GM18507 (cell line): Measurements from ENCODE around the gene NEAT1.
A peak's percentile ranks its signal among the peaks of the same experiment; 100 is the strongest.
"Not testable (repeated sequence)": the region's sequence is repeated elsewhere in the genome, so short reads cannot be mapped to it uniquely, and the experiment has no call there.

Source experiments
- DNase-seq: peaks from one replicate; pipeline ENCODE4 v3.0.0; 2011; ENCODE audit warnings: low read depth; ENCODE audit not compliant: insufficient read length; ENCODE audit errors: extremely low spot score
- FAIRE-seq: peaks from 2 replicates; lab custom pipeline; 2011; peaks lifted over from hg19 to GRCh38; lab: Jason Lieb, UNC

Gene NEAT1

GRCh38 chr11:65445101-65445603 is 22.6 kb downstream of the NEAT1 start:
- DNase-seq (no peak), FAIRE-seq (no peak)

GRCh38 chr11:65445604-65446445 is 23.2 kb downstream of the NEAT1 start:
- FAIRE-seq (no peak), DNase-seq (no peak)

- no peak for FAIRE-seq
- DNase-seq, result no peak
Observed at GRCh38 chr11:65446446-65447277, 24.1 kb downstream of the NEAT1 start.

DNA sequence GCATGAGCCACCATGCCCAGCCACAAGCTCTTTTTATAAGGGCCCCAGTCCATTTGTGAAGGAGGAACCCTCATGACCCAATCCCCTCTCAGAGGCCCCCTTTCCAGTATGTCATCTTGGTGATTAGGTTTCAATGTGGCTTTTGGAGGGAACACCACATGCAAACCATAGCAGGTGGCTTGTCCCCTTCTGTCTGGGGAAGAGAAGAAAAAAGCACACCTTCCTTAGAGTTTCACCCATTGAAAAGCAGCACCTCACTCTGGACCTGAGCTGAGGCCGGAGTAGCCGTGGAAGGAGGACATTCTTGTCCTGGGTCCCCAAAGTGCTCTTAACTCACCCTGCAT is 25.4 kb downstream of the NEAT1 start:
- DNase-seq, result no peak
- no peak for FAIRE-seq

DNA sequence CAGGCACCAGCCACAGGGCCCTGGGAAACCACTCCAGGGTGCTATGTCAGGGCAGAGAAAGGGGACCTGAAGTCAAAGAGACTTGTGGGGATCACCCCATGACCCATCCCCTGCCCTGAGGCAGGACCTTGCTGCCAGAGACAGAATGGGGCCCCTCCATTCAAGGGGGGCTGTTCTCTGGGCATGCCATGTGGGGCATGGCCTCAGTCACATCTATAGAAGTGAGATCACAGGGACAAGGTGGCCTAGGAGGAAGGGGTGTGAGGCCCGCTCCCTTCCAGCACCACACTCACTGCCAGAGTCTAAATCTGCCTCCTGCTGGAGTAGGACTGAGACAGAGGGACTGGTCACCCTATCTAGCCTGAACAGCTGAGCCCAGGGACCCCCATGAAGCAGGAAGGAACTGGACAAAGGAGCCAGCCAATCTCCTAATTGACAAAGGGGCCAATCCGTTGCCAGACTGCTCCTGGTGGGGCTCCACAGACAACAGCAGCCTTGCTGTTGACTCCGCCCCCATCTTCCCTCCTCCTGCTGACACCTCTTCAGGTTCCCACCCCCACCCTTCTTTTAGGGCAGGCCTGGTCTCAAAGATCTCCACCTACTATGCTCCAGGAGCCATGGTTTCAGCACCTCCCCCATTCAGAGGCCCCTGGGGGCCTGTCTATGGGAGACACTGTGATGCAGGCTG is 26.0 kb downstream of the NEAT1 start:
- no peak for FAIRE-seq
- DNase-seq, result no peak

DNA sequence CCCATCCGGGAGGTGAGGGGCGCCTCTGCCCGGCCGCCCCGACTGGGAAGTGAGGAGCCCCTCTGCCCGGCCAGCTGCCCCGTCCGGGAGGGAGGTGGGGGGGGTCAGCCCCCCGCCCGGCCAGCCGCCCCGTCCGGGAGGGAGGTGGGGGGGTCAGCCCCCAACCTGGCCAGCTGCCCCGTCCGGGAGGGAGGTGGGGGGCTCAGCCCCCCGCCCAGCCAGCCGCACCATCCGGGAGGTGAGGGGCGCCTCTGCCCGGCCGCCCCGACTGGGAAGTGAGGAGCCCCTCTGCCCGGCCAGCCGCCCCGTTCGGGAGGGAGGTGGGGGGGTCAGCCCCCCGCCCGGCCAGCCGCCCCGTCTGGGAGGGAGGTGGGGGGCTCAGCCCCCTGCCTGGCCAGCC is 28.7 kb downstream of the NEAT1 start:
- DNase-seq, FAIRE-seq: not testable (repeated sequence)

DNA sequence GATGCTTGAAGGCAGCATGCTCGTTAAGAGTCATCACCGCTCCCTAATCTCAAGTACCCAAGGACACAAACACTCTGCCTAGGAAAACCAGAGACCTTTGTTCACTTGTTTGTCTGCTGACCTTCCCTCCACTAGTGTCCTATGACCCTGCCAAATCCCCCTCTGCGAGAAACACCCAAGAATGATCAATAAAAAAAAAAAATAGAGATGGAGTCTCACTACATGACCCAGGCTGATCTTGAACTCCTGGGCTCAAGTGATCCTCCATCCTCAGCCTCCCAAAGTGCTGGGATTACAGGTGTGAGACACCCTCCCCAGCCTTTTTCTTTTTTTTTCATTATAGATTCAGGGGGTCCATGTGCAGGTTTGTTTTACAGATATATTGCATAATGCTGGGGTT is 29.7 kb downstream of the NEAT1 start:
- not testable (repeated sequence) for FAIRE-seq, DNase-seq

DNA sequence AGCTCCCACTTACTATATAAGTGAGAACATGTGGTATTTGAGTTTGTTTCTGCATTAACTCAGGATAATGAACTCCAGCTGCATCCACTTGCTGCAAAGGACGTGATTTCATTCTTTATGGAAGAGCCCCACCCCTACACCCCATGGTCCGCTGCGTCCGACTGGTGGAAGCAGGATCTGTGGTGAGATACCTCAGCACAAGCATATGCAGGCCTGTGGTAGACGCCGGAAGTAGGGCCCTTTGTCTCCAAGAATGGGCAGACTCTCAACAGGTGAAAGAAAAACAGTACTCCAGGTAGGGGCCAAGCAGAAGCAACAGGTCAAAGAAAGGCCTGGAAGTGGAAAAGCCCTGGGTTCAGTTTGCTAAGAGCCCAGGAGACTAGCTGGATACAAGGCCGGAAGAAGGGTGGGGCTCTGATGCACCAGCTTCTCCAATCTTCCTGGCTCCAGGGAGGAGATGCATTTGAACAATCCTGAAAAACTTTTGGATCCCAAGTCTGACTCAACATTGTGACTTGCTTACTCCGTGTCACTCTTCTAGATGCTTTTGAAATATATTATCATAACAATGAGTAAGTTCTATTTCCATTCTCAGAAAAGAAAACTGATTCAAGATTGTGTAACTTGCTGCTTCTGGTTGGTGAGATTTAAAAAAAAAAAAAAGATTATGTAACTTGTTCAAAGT is 30.4 kb downstream of the NEAT1 start:
- no peak for DNase-seq
- FAIRE-seq, result no peak

DNA sequence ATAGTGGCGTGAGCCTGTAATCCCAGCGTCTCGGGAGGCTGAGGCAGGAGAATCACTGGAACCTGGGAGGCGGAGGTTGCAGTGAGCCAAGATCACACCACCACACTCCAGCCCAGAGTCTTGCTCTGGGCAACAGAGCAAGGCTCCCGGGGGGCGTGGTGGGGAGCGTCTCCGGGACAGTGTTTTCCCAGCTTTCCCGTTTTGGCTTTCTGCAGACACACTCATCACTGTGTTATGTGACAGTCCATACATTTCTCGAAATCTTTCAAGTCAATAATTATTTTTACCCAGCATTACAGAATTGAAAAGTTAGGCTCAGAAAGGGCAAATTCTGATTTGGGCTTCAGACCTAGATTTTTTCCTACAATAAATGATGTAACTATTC is 31.7 kb downstream of the NEAT1 start:
- DNase-seq (no peak), FAIRE-seq (no peak)

DNA sequence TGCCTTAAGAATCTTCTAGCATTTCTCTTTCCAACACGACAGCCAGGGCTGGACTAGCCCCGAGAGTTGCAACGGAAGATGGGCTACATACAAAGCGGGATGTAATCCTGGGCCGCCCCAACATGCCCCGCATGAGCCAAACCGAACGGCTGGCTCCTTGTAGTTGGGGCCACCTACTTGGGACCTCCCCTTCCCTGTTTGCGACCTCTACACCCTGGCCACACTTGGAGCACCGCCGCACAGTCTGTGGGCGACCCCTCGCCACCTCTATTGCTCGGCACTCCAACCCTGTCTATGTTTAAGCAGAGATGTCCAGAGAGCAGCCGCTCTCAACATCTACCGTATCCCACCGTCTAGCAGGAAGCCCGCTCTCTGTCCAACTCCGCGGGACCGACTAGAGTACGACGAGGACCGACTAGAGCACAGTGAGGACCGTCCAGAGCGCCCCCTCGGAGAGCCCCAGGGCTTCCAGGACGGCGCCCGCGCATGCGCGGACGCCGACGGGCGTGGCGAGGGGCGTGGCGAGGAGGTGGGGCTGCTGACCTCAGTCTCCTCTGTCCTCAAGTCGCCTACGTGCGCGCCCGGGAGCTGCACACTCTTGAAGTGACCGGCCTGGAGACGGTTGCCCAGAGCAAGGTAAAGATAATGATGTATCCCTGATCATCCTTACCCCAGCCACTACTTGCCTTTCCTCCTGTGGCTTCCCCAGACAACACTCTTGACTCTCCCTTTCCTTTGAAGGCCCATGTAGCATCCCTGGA is 32.3 kb downstream of the NEAT1 start:
- DNase-seq (peak; percentile 96), FAIRE-seq (peak; percentile 86)

GRCh38 chr11:65456418-65456817 is 33.8 kb downstream of the NEAT1 start:
- FAIRE-seq (no peak), DNase-seq (no peak)

DNA sequence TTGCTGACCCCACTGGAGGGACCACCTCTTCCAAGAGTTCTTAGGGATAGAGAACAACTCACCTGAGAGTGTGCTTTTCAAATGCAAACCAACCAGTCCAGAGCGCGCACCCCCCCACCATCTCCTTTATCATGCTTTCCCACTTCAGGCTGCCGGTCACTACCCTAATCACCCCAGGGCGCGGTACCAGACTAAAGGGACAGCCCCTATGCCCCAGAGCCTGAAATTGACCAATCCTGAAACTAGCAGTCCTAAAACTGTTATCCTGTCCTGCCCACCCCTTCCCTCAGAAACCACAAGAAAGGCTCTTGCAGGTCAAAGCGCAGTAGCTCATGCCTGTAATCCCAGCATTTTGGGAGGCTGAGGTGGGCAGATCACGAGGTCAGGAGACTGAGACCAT is 37.0 kb downstream of the NEAT1 start:
- FAIRE-seq, result no peak
- no peak for DNase-seq

DNA sequence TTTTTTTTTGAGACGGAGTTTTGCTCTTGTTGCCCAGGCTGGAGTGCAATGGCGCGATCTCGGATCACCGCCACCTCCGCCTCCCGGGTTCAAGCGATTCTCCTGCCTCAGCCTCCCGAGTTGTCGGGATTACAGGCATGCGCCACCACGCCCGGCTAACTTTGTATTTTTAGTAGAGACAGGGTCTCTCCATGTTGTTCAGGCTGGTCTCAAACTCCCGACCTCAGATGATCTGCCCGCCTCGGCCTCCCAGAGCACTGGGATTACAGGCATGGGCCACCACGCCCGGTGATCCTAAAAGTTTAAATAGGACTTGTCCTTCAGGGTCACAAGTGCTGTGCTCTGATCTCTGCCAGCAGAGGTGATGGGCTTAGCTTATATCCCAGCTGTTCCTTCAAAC is 42.9 kb downstream of the NEAT1 start:
- not testable (repeated sequence) for DNase-seq, FAIRE-seq

- FAIRE-seq, DNase-seq: not testable (repeated sequence)
Observed at GRCh38 chr11:65467306-65467705, 44.7 kb downstream of the NEAT1 start.

DNA sequence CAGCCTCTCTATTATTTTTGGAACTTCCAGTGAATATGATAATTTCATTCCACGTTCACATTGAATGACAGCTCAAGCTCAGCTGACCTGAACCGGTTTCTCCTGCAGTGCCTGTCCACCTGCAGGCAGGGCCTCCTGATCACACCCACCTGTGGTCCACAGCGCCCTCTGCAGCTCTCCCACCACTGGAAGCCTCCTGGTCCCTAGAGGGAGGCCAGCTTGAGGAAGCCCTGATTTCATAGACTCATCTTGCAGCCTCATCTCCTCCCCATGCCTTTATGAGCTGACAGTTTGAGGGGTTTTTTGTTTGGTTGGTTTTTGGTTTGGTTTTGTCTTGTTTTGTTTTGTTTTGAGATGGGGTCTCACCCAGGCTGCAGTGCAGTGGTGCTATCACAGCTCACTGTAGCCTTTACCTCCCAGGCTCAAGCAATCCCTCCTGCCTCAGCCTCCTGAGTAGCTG is 46.3 kb downstream of the NEAT1 start:
- FAIRE-seq, result peak; percentile 53
- no peak for DNase-seq

DNA sequence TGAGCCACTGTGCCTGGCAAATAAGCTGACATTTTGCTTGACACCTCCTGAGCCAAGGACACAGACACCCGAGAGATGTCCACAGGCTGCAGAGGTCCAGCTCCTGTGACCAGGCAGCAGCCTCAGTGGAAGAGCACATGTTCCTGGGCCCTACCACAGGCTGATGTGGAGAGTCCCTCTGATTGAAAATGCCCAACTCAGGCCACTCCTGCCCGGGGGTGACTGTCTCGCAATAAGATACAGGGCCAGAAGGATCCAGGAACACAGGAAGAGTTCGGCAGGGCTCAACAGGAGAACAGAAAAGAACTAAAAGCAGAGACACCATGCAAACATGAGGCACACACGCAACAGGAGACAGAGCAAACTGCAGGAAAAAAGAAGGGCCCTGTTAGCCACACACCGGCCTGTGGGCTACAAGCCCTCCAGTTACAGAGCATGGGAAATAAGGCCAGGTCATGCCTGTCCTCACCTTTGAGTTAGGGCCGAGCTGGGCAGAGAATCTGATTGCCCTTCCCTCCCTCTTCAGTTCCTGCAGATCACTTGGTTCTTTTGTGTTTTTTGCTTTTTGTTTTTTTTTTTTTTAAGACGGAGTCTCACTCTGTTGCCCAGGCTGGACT is 47.9 kb downstream of the NEAT1 start:
- FAIRE-seq (no peak), DNase-seq (no peak)

GRCh38 chr11:65471447-65471891 is 48.9 kb downstream of the NEAT1 start:
- DNase-seq, result no peak
- no peak for FAIRE-seq

DNA sequence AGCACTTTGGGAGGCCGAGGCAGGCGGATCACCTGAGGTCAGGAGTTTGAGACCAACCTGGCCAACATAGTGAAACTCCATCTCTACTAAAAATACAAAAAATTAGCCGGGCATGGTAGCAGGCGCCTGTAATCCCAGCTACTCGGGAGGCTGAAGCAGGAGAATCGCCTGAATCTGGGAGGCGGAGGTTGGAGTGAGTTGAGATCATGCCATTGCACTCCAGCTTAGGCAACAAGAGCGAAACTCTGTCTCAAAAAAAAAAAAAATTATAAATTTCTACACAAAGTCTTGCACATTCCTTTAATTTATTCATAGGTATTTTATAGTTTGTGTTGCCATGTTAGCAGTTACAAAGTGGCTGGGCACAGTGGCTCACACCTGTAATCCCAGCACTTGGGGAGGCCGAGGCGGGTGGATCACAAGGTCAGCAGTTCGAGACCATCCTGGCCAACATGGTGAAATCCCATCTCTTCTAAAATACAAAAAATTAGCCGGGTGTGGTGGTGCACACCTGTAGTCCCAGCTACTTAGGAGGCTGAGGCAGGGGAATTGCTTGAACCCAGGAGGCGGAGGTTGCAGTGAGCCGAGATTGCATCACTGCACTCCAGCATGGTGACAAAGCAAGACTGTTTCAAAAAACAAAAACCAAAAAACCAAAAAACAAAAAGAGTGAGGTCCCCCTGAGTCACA is 50.1 kb downstream of the NEAT1 start:
- FAIRE-seq, DNase-seq: not testable (repeated sequence)
